ENCODE measurements around the gene MCF2L. TPM values are rescaled to one million over a fixed set of nuclear protein-coding genes. Genes with fewer than 3 reads are reported as not detected.

Gene MCF2L
- total RNA-seq, 1 donor from 2014 or later, result 146 TPM

GRCh38 chr13:112943309-112944125, 25.5 kb upstream of the MCF2L start:
- no peak for DNase-seq

DNA sequence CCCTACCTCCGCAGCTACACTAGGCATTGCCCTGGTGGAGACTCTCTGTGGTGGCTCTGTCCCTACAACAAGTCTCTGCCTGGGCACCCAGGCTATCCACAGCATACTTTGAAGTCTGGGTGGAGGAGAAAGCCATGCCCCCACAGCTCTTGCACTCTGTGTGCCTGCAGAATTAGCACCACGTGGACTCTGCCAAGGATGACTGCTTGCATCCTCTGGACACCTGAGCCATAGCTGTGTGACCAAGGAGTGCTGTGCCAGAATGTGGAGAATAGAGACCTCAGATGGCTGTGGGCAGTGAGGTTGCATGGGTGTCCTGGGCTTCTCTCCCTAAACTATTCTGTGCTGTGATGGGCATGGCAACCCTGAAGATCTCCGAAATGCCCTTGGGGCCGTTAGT, 21.2 kb upstream of the MCF2L start:
- no peak for DNase-seq

GRCh38 chr13:112951674-112952371, 17.2 kb upstream of the MCF2L start:
- DNase-seq, result no peak

DNA sequence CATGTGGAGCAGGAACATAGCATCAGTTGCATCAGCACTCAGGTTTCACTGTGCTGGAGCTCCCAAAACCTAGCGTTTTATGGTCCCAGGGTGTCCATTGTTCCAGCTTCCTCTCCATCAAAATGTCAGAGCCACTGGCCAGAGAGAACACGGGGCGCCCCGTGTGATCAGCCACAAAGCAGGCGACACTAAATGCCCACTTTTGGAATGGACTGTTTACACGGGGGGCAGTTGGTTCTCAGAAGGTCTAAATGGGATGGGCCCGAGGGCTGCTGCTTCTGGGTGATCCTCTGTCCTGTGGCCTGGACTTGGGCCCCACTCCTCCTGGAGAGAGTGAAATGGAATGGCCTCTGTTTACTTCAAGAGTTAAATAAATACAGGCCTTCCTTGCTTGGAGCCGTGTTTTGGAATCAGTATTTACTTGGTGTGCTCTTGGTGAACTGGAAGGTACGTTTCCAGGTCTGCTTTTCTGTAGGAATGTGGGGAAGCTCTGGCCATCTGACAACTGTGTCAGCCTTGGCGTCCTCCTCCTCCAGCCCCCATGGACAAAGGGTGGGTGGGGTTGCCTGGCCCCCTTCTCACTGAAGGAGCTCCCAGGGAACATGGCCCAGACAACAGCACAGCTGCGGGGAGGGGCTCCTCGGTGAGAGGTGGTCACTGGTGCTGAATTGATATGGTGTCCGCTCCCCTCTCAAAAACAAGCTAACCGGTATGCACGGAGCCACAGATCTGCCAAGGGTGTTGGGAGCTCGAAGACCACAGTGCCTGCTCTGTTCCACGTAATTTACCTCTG, 16.1 kb upstream of the MCF2L start:
- DNase-seq, result no peak

DNA sequence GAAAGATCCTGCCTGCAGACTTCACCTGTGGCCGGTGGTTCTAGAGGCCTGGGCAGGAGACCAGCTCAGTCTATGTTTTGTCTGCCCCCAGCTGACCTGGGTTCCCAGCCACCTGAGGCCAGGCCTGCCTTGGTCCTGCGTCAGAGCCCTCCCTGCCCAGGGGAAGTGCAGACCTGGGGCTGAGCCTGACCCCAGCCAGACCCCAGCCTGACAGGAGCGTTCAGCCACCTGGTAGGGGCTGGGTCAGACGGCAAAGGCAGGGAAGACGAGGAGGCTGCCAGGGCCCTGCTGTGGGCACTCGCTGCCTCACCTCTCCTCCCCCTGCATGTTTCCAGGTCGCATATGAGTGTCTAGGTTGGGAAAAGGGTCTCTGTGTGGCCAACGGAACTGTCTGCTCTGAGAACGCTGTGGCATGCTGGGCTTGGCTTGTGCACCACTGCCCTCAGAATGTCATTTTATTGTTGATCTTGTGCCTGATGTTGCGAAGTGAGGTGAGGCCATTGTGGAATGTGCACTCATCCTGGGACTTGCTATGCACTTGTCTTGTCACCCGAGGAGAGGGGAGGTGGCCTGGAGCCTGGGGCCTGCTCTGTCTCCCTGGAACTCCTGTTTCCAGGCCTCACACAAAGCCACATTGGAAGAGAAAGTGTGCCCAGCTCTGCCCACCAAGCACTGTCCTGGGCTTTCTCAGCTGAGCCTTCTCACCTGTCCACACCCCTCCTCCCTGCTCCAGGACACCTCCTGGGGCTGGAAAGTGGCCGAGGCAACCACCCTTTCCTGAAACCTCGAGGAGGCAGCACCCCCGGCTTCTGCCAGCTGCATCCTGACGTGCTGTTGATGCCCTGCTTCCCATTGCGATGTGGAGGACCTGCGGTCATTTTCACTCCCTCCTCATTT, 15.2 kb upstream of the MCF2L start:
- no peak for DNase-seq

DNA sequence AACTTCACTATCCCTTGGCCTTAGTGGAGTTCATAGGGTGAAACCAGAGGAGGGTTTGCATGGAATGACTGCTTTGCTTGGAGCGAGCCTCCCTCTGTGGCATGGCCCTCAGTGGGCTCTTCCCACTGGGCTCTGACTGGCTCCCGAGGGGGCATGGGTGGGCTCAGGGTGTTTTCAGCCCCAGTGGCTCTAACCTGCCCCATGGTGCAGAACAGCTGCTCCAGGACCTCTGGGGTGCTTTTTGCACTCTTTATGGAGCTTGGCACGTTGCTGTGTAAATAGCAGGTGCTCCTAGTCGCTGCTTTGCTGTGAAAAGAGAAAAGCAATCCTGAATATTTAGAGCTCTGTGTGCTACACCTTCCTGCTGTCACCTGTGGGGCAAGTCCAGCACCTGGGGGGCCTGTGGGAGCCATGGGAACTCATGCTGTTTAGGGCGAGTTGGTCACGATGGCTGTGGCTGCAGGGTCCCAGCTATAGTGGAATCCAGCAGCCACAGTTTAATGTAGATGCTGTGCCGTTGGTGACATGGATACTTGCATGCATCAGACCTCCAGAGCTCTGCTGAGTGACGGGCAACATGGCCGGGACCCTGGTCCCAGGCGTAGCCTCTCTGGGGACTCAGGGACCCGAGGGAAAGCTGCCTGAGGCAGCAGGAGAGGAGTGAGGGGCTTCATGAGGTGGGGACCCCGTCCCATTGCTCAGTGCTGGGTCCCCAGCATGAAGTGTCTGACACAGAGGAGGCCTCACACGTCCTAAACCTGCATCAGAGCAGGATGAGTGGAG, 14.3 kb upstream of the MCF2L start:
- no peak for DNase-seq

- no peak for DNase-seq
Observed at GRCh38 chr13:112955271-112955937, 13.6 kb upstream of the MCF2L start.

- DNase-seq, result no peak
Observed at GRCh38 chr13:112955956-112956355, 13.1 kb upstream of the MCF2L start.

GRCh38 chr13:112956571-112957294, 12.3 kb upstream of the MCF2L start:
- no peak for DNase-seq

DNA sequence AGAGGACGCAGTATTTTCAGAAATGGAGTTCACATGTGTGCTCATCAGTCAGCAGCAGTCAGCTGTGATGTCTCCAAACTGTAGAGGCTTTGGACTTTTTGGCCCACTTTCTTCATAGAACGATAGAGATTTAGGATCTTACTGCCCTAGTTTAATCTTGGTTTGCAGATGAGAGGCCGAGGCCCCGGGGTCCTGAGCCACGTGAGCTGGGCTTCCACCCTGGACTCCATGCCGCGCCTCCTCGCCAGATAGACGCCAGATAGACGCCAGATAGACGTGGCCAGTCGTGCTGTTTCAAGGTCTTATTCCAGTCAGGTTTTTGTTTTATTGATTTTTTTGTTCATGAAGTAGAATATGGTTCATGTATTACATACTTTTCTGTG, 11.7 kb upstream of the MCF2L start:
- DNase-seq, result no peak

DNA sequence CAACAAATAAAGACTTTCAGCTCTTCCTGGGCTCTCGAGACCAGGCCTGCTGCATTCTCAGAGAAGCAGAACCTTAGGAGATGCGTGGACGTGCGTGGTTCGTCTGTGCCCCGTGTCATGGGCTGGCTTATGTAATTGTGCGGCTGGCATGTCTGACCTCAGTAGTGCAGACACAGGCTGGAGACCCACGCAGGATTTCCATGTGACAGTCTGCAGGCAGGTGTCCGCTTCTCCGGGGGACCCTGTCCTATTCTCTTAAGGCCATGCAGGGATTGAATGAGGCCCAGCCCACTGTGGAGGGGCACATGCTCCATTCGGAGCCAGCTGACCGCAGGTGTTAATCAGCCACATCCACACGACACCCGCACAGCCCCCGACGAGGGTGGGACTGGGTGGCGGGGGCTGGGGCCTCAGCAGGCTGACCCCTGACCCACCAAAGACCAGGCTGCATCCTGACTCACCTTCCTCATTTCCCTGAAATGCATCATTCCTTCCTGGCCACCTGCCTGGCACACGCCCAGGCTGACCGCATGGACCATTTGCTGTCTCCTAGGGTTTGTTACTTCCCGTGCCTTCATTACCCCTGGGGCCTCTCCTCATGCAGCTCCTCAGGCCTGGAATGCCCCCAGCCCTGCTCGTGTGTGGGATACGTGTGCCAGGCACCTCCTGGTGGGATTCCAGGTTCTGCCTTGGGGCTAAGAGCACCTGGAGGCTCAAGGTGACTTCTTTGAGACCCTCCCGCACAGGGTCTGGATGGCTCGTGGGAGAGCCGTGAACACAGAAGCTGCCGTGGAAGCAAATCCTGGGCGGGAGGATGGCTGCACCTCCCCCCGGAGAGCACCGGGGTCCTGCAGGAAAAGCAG, 10.7 kb upstream of the MCF2L start:
- no peak for DNase-seq

DNA sequence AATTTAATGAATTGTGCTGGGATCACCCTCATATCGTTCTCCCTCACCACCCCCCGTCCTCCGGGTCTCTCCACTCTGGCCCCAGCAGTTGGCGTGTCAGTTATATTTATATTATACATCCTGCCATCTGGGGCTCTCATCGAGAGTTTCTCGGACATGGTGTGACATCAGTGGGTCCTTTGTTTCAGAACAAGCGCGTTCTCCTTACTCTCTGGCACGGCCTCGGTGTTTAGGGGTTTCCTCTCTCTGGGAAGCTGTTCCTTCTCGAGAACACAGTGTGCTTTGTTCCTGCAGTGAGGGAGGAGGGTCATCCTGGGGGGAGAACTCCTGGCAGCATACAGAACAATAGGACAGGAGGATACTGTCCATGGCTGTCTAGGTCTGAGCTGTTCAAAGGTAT, 9.8 kb upstream of the MCF2L start:
- peak; percentile 56 for DNase-seq

- no peak for DNase-seq
Observed at GRCh38 chr13:112959701-112960542, 9.1 kb upstream of the MCF2L start.

GRCh38 chr13:112960706-112961105, 8.3 kb upstream of the MCF2L start:
- no peak for DNase-seq

DNA sequence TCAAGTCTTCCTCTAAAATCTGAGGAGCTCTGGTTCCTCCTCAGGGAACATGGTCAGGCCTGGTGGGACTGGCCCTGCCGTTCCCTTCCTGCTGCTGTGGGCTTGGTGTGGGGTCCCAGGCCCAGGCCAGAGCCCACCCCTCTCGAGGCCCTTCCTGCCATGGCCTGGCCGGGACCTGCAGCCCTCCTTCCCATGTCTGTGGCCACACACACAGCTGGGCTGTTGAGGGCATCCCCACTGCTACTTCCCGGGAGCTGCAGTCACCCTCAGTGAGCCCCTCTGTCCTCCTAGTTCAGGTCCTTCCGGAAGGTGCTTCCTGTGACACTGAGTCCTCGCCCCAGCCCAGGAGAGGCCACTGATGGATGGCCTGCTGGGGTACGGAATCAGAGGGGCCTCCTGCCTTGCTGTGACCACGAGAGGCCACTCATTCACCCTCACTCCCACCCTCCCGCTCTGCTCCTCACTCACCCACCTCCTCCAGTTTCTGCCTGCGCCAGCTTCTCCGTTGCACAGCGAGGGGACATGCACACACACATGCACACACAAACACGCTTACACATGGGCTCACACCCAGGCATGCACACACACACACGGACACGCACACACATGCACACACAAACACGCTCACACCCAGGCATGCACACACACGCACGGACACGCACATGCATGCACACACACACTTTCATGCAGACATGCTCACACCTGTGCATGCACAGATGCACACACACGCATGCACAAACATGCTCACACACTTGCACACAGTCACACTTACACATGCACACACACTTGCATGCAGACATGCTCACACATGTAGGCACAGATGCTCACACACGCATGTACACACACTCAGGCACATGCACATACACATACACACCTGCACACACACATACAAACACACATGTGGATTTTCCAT, 7.3 kb upstream of the MCF2L start:
- no peak for DNase-seq

- no peak for DNase-seq
Observed at GRCh38 chr13:112962396-112962795, 6.6 kb upstream of the MCF2L start.

Measured in occipital lobe (tissue), 2 donors.